ENCODE measurements around the gene PDCD2L.

DNA sequence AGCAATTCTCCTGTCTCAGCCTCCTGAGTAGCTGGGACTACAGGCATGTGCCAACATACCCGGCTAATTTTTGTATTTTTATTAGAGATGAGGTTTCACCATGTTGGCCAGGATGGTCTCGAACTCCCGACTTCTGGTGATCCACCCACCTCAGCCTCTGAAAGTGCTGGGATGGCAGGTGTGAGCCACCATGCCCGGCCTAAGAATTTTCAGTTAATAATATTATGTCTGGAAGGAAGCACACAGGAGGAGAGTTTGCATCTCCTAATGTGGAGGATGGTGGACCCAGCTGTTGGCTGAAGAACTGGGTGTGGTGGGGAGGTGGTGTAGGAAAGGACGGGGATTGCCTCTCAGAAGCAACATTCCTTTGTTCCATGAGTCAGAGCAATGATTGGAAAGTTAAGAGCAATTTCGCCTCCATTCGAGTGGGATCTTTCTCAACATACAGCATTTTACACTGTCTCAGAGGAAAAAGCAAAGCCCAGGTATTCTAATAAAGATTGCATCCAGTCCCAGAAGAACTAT, 11.9 kb downstream of the PDCD2L start:
- no peak for TF ChIP-seq CTCF (conservative IDR thresholded peaks at IDR 0.05)
- no peak for TF ChIP-seq EZH2 (IDR thresholded peaks at IDR 0.05; ENCODE audit: low read depth)
